IPS-15b (cell line): ENCODE measurements around the gene NEK2.

ENCODE experiments used
- H3K27me3 ChIP-seq: one replicate; pipeline ENCODE4 v1.6.1; 2013; ENCODE audit warnings: low read length; ENCODE audit not compliant: control insufficient read depth, insufficient read depth
- H3K36me3 ChIP-seq: one replicate; pipeline ENCODE4 v1.6.1; 2013; ENCODE audit warnings: low read length; ENCODE audit not compliant: control insufficient read depth, insufficient read depth
- H3K4me1 ChIP-seq: one replicate; pipeline ENCODE4 v1.6.1; 2013; ENCODE audit warnings: mild to moderate bottlenecking, low read length; ENCODE audit not compliant: control insufficient read depth, insufficient read depth
- H3K4me3 ChIP-seq: one replicate; pipeline ENCODE4 v1.5.1; 2013; ENCODE audit warnings: low read depth, low read length
- H3K9ac ChIP-seq: one replicate; pipeline ENCODE4 v1.6.1; 2013; ENCODE audit warnings: low read depth, mild to moderate bottlenecking, low read length
- H3K9me3 ChIP-seq: one replicate; pipeline ENCODE4 v1.6.1; 2013; ENCODE audit warnings: mild to moderate bottlenecking, low read length; ENCODE audit not compliant: control insufficient read depth, insufficient read depth

NEK2 gene

GRCh38 chr1:211612786-211613107 lies 62.7 kb downstream of the NEK2 start:
- Histone ChIP-seq H3K4me3 (no peak overlapping the region), H3K27me3 (no peaks in the 10 kb centered on the region), H3K4me1 (no peaks in the 10 kb centered on the region), H3K9ac (no peak overlapping the region), H3K9me3 (no peaks in the 10 kb centered on the region), H3K36me3 (no peaks in the 10 kb centered on the region)
